GM18909 (cell line): ENCODE measurements around the gene ADGRG1.

ENCODE experiments used
- ATAC-seq: cut with Tn5 transposase; IDR thresholded peaks from one replicate; pipeline ENCODE4 v1.9.1; 2021; ENCODE audit warnings: mild to moderate bottlenecking; ENCODE audit not compliant: unreplicated experiment, poor library complexity

The ADGRG1 gene

GRCh38 chr16:57679767-57680482 is 51.5 kb downstream of the ADGRG1 start:
- no peak for ATAC-seq

- ATAC-seq, result no peak
Measured at GRCh38 chr16:57680842-57681375, 52.5 kb downstream of the ADGRG1 start.

- ATAC-seq, result no peak
Measured at GRCh38 chr16:57681950-57682728, 53.7 kb downstream of the ADGRG1 start.

- ATAC-seq, result no peak
Measured at GRCh38 chr16:57682809-57683635, 54.6 kb downstream of the ADGRG1 start.

- ATAC-seq, result no peak
Measured at GRCh38 chr16:57683636-57684545, 55.5 kb downstream of the ADGRG1 start.

GRCh38 chr16:57684626-57685358 is 56.4 kb downstream of the ADGRG1 start:
- ATAC-seq, result no peak

GRCh38 chr16:57685633-57686032 is 57.2 kb downstream of the ADGRG1 start:
- ATAC-seq, result no peak

- ATAC-seq, result no peak
Measured at GRCh38 chr16:57686577-57686976, 58.1 kb downstream of the ADGRG1 start.

GRCh38 chr16:57687363-57687929 is 59.0 kb downstream of the ADGRG1 start:
- ATAC-seq, result no peak

GRCh38 chr16:57688487-57688986 is 60.1 kb downstream of the ADGRG1 start:
- ATAC-seq, result no peak

- ATAC-seq, result peak; percentile 26
Measured at GRCh38 chr16:57688987-57689761, 60.7 kb downstream of the ADGRG1 start.

GRCh38 chr16:57689762-57690558 is 61.5 kb downstream of the ADGRG1 start:
- ATAC-seq, result peak; percentile 74

GRCh38 chr16:57690782-57691471 is 62.5 kb downstream of the ADGRG1 start:
- no peak for ATAC-seq

GRCh38 chr16:57692636-57693035 is 64.2 kb downstream of the ADGRG1 start:
- no peak for ATAC-seq

- no peak for ATAC-seq
Measured at GRCh38 chr16:57693550-57693949, 65.1 kb downstream of the ADGRG1 start.

GRCh38 chr16:57694231-57694724 is 65.8 kb downstream of the ADGRG1 start:
- ATAC-seq, result no peak
